ENCODE measurements around the gene CEP135. TPM values are rescaled to one million over a fixed set of nuclear protein-coding genes. Genes with fewer than 3 reads are reported as not detected.
A peak's percentile ranks its signal among the peaks of the same experiment; 100 is the strongest.

The CEP135 gene
- total and polyA plus RNA-seq, 2 donors (not counting 3 experiments of a cell fraction or from before 2014, with no cell fraction given): 2.8 to 15.3 TPM

GRCh38 chr4:55947254-55947882 lies 1.4 kb upstream of the CEP135 start:
- Histone ChIP-seq H3K36me3 (ENCODE audit: control insufficient read depth in 2 of 2, extremely low read depth in 1 of 2, insufficient read depth in 2 of 2, low read length in 2 of 2) (no peaks in the 10 kb centered on the region), H3K4me1 (ENCODE audit: control insufficient read depth, extremely low read depth, insufficient read depth, low read length) (peaks cover 31% of the 10 kb centered on the region), H3K27ac (ENCODE audit: insufficient read depth, low read depth, low read length) (peak overlapping the region; percentile 100), H3K9me1 (replicated peaks; ENCODE audit: control insufficient read depth, extremely low read depth, insufficient read depth, low read length) (no peaks in the 10 kb centered on the region), H4K20me1 (replicated peaks; ENCODE audit: control insufficient read depth, extremely low read depth, insufficient read depth, low read length) (no peaks in the 10 kb centered on the region), H3K27me3 (ENCODE audit: control insufficient read depth in 2 of 2, insufficient read depth in 2 of 2, low read length in 2 of 2) (no peaks in the 10 kb centered on the region), H3K79me2 (ENCODE audit: control insufficient read depth, insufficient read depth, low read length) (peaks cover 65% of the 10 kb centered on the region), H3K4me3 (replicated peaks in 1 of 3; ENCODE audit: insufficient read depth in 1 of 3, low read depth in 1 of 3, low read length in 3 of 3) (peak overlapping the region; percentile 49 to 99 (median 65)), H3K9ac (replicated peaks; ENCODE audit: extremely low read depth, insufficient read depth, low read length) (peak overlapping the region; percentile 99), H3K4me2 (ENCODE audit: insufficient read depth, low read length) (peak overlapping the region; percentile 84), H2AFZ (ENCODE audit: low read depth, low read length) (no peak overlapping the region), H3K9me3 (replicated peaks; ENCODE audit: control insufficient read depth, insufficient read depth, low read length) (no peaks in the 10 kb centered on the region)
- dilution Hi-C loops (cut with MboI; ENCODE audit: extremely low pct_ligation_motif_present, low sequenced_read_pairs) (no loop called here), intact Hi-C loops (cut with micrococcal nuclease) (loop anchor here (10.0 kb wide), 3 partner anchors 187 to 597 kb away; partner anchors contain the start of genes PAICS and PPAT)
- FAIRE-seq (no peak), DNase-seq (ENCODE audit: low read depth, low spot score) (peak; percentile 47)
- ChIA-PET POLR2A (interaction anchor here (0.7 to 2.3 kb wide), 3 partner anchors 21 to 489 kb away, joined by 4 to 8 read pairs (median 6); partner anchors contain the start of genes PAICS and PPAT), CTCF (interaction anchor here (1.0 to 3.0 kb wide), 14 partner anchors 8 to 463 kb away, joined by 3 to 57 read pairs (median 5); partner anchors contain the start of gene AASDH)
- BruUV-seq (replicated peaks): TSS peak; percentile 70
- TF ChIP-seq JUN (IDR thresholded peaks at IDR 0.05; ENCODE audit: borderline replicate concordance, insufficient read depth, insufficient read length, low read depth) (no peak), FOS (IDR thresholded peaks at IDR 0.05; ENCODE audit: borderline replicate concordance, insufficient read depth, low read length) (no peak), GATA2 (IDR thresholded peaks at IDR 0.05; ENCODE audit: insufficient read depth, insufficient read length, low read depth, low read length) (no peak), POLR2A (IDR thresholded peaks at IDR 0.05; ENCODE audit: low read depth, low read length) (no peak), MYC (IDR thresholded peaks at IDR 0.05; ENCODE audit: low read depth, low read length) (no peak), POLR2AphosphoS5 (IDR thresholded peaks at IDR 0.05; ENCODE audit: insufficient read depth, low read depth, low read length) (no peak), EZH2 (IDR thresholded peaks at IDR 0.05; ENCODE audit: borderline replicate concordance, low read depth, low read length, severe bottlenecking) (no peak)
- TF ChIP-seq, protein P1, sequence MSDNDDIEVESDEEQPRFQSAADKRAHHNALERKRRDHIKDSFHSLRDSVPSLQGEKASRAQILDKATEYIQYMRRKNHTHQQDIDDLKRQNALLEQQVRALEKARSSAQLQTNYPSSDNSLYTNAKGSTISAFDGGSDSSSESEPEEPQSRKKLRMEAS (IDR thresholded peaks at IDR 0.05; ENCODE audit: insufficient read depth, insufficient read length): no peak
- TF ChIP-seq, protein P2, sequence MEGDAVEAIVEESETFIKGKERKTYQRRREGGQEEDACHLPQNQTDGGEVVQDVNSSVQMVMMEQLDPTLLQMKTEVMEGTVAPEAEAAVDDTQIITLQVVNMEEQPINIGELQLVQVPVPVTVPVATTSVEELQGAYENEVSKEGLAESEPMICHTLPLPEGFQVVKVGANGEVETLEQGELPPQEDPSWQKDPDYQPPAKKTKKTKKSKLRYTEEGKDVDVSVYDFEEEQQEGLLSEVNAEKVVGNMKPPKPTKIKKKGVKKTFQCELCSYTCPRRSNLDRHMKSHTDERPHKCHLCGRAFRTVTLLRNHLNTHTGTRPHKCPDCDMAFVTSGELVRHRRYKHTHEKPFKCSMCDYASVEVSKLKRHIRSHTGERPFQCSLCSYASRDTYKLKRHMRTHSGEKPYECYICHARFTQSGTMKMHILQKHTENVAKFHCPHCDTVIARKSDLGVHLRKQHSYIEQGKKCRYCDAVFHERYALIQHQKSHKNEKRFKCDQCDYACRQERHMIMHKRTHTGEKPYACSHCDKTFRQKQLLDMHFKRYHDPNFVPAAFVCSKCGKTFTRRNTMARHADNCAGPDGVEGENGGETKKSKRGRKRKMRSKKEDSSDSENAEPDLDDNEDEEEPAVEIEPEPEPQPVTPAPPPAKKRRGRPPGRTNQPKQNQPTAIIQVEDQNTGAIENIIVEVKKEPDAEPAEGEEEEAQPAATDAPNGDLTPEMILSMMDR (IDR thresholded peaks at IDR 0.05; ENCODE audit: extremely low read depth in 1 of 2, insufficient read depth in 1 of 2, low read depth in 1 of 2, low read length in 2 of 2): no peak
